ENCODE measurements around the gene DTNB.

The DTNB gene

DNA sequence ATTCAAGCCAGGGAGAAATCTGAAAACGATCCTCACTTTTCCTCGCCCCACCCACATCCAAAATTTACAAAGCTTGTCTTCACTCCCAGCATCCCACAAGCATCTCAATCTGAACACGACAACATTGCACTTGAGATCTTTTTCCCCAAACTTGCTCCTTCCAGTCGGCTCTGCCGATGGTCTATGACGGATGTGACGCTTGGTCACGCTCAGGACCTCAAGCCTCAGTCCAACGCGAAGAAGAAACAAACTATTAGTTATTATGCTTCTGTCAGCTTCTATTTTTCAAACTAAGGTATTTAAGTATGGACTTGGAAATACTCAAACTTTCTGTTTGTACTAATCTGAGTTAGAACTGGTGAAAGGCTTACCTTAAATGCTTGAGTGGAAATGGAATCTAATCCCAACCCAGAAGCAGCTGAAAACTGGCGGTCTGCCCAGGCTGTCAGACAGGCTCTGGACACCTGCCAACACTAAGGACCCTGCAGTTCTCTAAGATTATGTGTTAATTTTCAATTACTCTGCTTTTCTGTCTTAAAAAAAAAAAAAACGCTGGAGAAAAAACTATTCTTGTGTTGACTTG is 199.5 kb downstream of the DTNB start:
- H3K27me3 ChIP-seq (ENCODE audit: insufficient read depth, low read depth, severe bottlenecking) = no peaks in the 10 kb centered on the region
- H3K36me3 ChIP-seq = no peaks in the 10 kb centered on the region; the same call in none of the 2 replicates
- DNase-seq = peak; percentile 72
- peaks cover 5% of the 10 kb centered on the region for H3K9me3 ChIP-seq (ENCODE audit: severe bottlenecking)
- TF ChIP-seq, protein P1, sequence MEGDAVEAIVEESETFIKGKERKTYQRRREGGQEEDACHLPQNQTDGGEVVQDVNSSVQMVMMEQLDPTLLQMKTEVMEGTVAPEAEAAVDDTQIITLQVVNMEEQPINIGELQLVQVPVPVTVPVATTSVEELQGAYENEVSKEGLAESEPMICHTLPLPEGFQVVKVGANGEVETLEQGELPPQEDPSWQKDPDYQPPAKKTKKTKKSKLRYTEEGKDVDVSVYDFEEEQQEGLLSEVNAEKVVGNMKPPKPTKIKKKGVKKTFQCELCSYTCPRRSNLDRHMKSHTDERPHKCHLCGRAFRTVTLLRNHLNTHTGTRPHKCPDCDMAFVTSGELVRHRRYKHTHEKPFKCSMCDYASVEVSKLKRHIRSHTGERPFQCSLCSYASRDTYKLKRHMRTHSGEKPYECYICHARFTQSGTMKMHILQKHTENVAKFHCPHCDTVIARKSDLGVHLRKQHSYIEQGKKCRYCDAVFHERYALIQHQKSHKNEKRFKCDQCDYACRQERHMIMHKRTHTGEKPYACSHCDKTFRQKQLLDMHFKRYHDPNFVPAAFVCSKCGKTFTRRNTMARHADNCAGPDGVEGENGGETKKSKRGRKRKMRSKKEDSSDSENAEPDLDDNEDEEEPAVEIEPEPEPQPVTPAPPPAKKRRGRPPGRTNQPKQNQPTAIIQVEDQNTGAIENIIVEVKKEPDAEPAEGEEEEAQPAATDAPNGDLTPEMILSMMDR (IDR thresholded peaks at IDR 0.05; ENCODE audit: low read depth, low read length) = no peak
- H3K4me3 ChIP-seq (ENCODE audit: low read depth, low read length) = no peak overlapping the region
- no peak overlapping the region for H3K27ac ChIP-seq

DNA sequence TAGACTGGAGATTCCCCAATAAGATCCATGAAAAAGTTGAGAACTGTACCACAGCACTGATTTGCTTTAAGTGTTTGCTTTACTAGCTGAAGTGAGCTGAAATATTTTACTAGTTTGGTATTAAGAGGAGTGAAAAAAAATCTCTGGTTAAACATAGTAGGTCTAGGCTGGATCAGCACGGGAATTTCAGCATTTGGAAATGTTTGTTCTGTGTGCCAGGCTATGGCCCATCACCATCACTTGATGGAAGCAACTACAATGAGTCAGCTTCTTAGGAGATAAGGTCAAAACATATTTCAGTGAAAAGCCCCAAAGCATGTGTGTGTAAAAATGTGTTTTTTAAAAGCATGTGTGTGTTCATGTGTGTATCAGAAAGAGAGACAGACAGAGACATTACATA is 200.2 kb downstream of the DTNB start:
- H3K27me3 ChIP-seq (ENCODE audit: insufficient read depth, low read depth, severe bottlenecking) = no peaks in the 10 kb centered on the region

DNA sequence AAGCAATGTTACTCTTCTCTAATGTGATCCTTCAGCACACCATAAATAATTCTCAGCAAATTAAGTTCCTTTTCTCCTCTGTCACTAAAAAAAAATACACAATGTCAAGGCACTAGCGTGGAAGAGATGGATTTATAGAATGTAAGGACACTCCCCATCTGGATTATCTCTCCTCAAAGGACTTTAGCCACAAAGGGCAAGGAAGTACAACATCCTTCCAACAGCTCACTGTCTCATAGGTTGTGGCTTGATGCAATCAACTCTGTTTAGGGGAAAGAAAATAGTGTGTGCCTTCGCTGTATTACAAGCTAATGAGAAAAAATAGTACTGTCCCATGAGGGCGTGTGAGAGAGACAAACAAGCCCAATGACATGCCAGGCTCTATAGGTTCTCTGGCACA is 202.6 kb downstream of the DTNB start:
- Histone ChIP-seq H3K4me3 (ENCODE audit: low read depth, low read length) (no peak overlapping the region), H3K27me3 (ENCODE audit: insufficient read depth, low read depth, severe bottlenecking) (no peaks in the 10 kb centered on the region)
- DNase-seq = no peak

More for the DNA sequence above, 200.2 kb downstream of the DTNB start:
- no peak overlapping the region for H3K27ac ChIP-seq
- H3K9me3 ChIP-seq (ENCODE audit: severe bottlenecking) = peaks cover 5% of the 10 kb centered on the region
- no peaks in the 10 kb centered on the region; the same call in none of the 2 replicates for H3K36me3 ChIP-seq
- H3K4me3 ChIP-seq (ENCODE audit: low read depth, low read length) = no peak overlapping the region
- DNase-seq = no peak
- TF ChIP-seq, protein P1 (IDR thresholded peaks at IDR 0.05; ENCODE audit: low read depth, low read length) = no peak

DNA sequence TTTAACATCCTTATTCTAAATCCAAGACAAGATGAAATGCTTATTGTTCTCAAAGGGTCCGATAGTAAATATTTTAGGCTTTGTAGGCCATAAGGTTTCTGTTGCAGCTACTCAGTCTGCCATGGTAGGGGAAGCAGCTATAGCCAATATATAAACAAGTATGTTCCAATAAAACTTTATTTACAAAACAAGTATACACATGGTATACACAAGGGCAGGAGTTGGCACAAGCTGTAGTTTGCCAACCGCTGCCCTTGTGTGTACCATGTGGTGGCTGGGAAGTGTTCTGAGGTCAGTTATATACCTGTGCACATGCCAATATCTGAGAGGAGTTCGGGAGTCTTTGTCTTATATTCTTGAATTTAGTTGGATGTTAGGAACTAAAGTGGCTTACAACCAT is 205.6 kb downstream of the DTNB start:
- Histone ChIP-seq H3K4me3 (ENCODE audit: low read depth, low read length) (no peak overlapping the region), H3K27ac (no peak overlapping the region), H3K9me3 (ENCODE audit: severe bottlenecking) (peaks cover 3% of the 10 kb centered on the region), H3K36me3 (no peaks in the 10 kb centered on the region; the same call in 1 of the 2 replicates), H3K27me3 (ENCODE audit: insufficient read depth, low read depth, severe bottlenecking) (no peaks in the 10 kb centered on the region)
- TF ChIP-seq, protein P1 (IDR thresholded peaks at IDR 0.05; ENCODE audit: low read depth, low read length) = no peak
- DNase-seq = no peak

More for the DNA sequence above, 202.6 kb downstream of the DTNB start:
- Histone ChIP-seq H3K36me3 (no peaks in the 10 kb centered on the region; the same call in none of the 2 replicates), H3K9me3 (ENCODE audit: severe bottlenecking) (peaks cover 8% of the 10 kb centered on the region), H3K27ac (no peak overlapping the region)
- TF ChIP-seq, protein P1 (IDR thresholded peaks at IDR 0.05; ENCODE audit: low read depth, low read length) = no peak

DNA sequence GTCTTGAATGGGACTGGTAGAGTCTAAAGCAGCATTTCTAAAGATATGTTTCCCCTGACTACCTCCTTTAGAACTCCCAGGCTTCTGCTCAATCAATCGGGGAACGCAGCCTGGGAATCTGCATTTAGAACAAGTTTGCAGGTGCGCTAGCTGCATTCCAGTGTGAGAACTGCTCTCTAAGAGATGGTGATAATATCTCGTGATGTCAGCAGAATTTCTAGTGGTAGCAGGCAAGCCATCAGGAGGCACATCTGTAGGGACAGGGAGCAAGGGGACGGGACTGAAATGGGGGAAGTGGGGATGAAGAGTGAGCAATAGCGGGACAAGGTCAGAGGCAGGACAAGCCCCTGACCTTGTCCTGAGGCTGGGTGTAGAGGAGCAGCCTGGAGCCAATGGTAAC is 211.4 kb downstream of the DTNB start:
- no peaks in the 10 kb centered on the region for H3K36me3 ChIP-seq
- no peak for DNase-seq
- TF ChIP-seq, protein P1 (IDR thresholded peaks at IDR 0.05; ENCODE audit: low read depth, low read length) = no peak

More for the DNA sequence above, 211.4 kb downstream of the DTNB start:
- H3K4me3 ChIP-seq (ENCODE audit: low read depth, low read length) = no peak overlapping the region
- no peaks in the 10 kb centered on the region for H3K9me3 ChIP-seq (ENCODE audit: severe bottlenecking)
- H3K27ac ChIP-seq = no peak overlapping the region
- no peaks in the 10 kb centered on the region for H3K27me3 ChIP-seq (ENCODE audit: insufficient read depth, low read depth, severe bottlenecking)
